NCI-H345 treated with DMSO at 0.1 percent for 48 hours (cell line): ENCODE data around the gene PEAK1.

Experiments
- DNase-seq: peaks from one replicate; lab custom pipeline; 2025; ENCODE audit not compliant: unreplicated experiment; lab: John Stamatoyannopoulos, UW

PEAK1 gene

GRCh38 chr15:77361456-77361855, 58.4 kb downstream of the PEAK1 start:
- DNase-seq: no peak

GRCh38 chr15:77358545-77359240, 61.2 kb downstream of the PEAK1 start:
- DNase-seq: no peak

- DNase-seq: no peak
Observed at GRCh38 chr15:77356305-77356704, 63.6 kb downstream of the PEAK1 start.

GRCh38 chr15:77355321-77355720, 64.6 kb downstream of the PEAK1 start:
- no peak for DNase-seq

GRCh38 chr15:77354063-77354462, 65.8 kb downstream of the PEAK1 start:
- no peak for DNase-seq

GRCh38 chr15:77352887-77353286, 67.0 kb downstream of the PEAK1 start:
- no peak for DNase-seq

- no peak for DNase-seq
Observed at GRCh38 chr15:77350792-77351191, 69.1 kb downstream of the PEAK1 start.

- no peak for DNase-seq
Observed at GRCh38 chr15:77349666-77350065, 70.2 kb downstream of the PEAK1 start.

GRCh38 chr15:77348511-77348910, 71.4 kb downstream of the PEAK1 start:
- no peak for DNase-seq

- no peak for DNase-seq
Observed at GRCh38 chr15:77347197-77347596, 72.7 kb downstream of the PEAK1 start.

- no peak for DNase-seq
Observed at GRCh38 chr15:77346245-77347036, 73.5 kb downstream of the PEAK1 start.

GRCh38 chr15:77342807-77343206, 77.1 kb downstream of the PEAK1 start:
- no peak for DNase-seq

- DNase-seq: no peak
Observed at GRCh38 chr15:77340245-77340644, 79.7 kb downstream of the PEAK1 start.

GRCh38 chr15:77336006-77336405, 83.9 kb downstream of the PEAK1 start:
- DNase-seq: no peak

GRCh38 chr15:77335298-77335697, 84.6 kb downstream of the PEAK1 start:
- DNase-seq: no peak

- DNase-seq: no peak
Observed at GRCh38 chr15:77333166-77333565, 86.7 kb downstream of the PEAK1 start.

GRCh38 chr15:77329202-77329601, 90.7 kb downstream of the PEAK1 start:
- DNase-seq: no peak

GRCh38 chr15:77327844-77328529, 91.9 kb downstream of the PEAK1 start:
- DNase-seq: no peak

GRCh38 chr15:77327168-77327567, 92.7 kb downstream of the PEAK1 start:
- no peak for DNase-seq

- no peak for DNase-seq
Observed at GRCh38 chr15:77326366-77326765, 93.5 kb downstream of the PEAK1 start.

- no peak for DNase-seq
Observed at GRCh38 chr15:77312523-77312922, 107.4 kb downstream of the PEAK1 start.
